Nephron (organoid): ENCODE data around the gene PTAFR.
A peak's percentile ranks its signal among the peaks of the same experiment; 100 is the strongest.

Source experiments
- H3K27ac Mint-ChIP-seq, 3 experiments: 2 replicates each; pipeline ENCODE4 v1.8.0; 2020; ENCODE audit warnings: mixed read lengths in 3 of 3, mild to moderate bottlenecking in 2 of 3, moderate library complexity in 1 of 3
- H3K27me3 Mint-ChIP-seq: 2 replicates; pipeline ENCODE4 v1.8.0; 2021; ENCODE audit warnings: low read depth, mild to moderate bottlenecking, moderate library complexity, mixed read lengths
- H3K36me3 Mint-ChIP-seq: 2 replicates; pipeline ENCODE4 v1.8.0; 2020; ENCODE audit warnings: low read depth, mixed read lengths
- H3K4me1 Mint-ChIP-seq: 2 replicates; pipeline ENCODE4 v1.8.0; 2020; ENCODE audit warnings: mixed read lengths
- H3K4me3 Mint-ChIP-seq, 3 experiments: 2 replicates each; pipeline ENCODE4 v1.8.0; 2020; ENCODE audit warnings: mild to moderate bottlenecking in 3 of 3, mixed read lengths in 3 of 3, moderate library complexity in 2 of 3
- H3K9me3 Mint-ChIP-seq: 2 replicates; pipeline ENCODE4 v1.8.0; 2020; ENCODE audit warnings: mixed read lengths
- TF ChIP-seq, protein P1 (sequence below), 3 experiments: fragments of 200-600 bp; sonication (generic); IDR thresholded peaks; one replicate each; pipeline ENCODE4 v1.5.0; 2021; ENCODE audit warnings: antibody characterized with exemption in 3 of 3; ENCODE audit not compliant: unreplicated experiment in 3 of 3

Gene PTAFR

DNA sequence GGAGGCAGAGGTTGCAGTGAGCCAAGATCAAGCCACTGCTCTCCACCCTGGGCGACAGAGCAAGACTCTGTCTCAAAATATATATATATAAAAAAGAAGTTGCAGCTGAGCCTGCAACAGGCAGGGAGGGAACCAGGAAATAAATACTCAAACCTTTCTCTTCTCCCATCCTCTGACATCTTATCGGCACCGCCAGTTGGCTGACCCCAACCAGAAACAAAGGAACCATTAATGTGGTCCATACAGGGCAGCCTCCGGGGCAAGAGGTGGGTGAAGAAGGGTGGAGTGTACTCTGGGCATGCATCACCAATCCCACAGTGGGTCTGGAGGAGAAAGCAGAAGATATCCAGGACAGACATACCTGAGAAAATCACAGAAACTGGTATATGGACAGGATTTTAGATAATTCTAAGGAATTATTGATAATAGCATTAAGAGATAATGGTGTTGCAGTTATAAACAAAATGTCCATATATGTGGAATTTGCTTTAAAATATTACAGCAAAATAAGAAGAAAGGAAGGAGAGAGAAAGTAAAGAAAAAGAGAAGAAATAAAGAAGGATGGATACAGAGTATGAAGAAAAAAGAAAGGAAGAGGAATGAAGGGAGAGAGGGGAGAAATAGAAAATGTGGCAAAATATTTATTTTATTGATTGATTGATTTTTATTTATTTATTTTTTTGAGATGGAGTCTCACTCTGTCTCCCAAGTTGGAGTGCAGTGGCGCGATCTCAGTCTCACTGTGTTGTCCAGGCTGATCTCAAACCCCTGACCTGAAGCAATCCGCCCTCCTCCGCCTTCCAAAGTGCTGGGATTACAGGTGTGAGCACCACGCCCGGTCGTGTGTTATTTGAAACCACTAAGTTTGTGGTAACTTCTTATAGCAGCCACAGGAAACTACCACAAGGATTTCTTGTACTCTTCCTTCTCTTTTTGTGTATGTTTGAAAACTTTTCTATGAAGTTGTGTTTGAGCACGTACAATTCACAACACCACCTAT is 4.1 kb upstream of the PTAFR start:
- peaks cover 20% of the 10 kb centered on the region for H3K27me3 Mint-ChIP-seq

DNA sequence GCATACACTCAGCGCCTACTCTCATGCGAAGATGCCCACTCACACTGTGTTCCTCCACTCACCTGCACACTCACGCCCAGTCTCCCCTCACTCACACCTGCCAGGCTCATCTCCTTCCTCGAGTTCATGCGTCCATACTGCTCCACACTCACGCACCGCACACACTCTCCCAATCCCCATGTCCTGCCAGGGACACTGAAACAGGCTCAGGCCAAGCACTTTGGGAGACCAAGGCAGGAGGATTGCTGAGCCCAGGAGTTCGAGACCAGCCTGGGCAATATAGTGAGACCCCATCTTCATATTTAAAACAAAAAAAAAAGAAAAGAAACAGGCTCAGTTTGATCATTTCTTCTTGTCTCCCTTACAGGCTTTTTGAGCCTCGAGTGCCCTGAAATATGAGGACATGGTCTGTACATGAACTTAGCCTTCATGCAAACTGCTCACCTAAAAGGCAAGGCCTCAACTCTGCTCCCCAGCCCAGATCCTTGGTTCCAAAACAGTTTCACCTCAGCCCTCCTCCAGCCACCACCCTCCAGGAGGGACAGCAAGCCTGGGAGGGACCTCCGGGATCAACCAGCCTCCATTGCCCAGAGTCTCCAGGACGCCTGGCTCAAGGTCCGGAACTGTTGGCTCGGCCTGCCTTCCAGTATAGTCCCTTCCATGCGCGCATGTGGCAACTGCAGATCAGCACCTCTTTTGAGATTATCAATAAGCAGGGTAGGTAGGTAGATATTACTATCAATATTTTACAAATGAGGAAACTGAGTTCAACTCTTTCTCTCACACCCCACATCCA is 2.4 kb upstream of the PTAFR start:
- H3K9me3 Mint-ChIP-seq, result no peaks in the 10 kb centered on the region
- H3K4me3 Mint-ChIP-seq, result no peak overlapping the region
- H3K27me3 Mint-ChIP-seq, result peaks cover 22% of the 10 kb centered on the region
- TF ChIP-seq, protein P1, sequence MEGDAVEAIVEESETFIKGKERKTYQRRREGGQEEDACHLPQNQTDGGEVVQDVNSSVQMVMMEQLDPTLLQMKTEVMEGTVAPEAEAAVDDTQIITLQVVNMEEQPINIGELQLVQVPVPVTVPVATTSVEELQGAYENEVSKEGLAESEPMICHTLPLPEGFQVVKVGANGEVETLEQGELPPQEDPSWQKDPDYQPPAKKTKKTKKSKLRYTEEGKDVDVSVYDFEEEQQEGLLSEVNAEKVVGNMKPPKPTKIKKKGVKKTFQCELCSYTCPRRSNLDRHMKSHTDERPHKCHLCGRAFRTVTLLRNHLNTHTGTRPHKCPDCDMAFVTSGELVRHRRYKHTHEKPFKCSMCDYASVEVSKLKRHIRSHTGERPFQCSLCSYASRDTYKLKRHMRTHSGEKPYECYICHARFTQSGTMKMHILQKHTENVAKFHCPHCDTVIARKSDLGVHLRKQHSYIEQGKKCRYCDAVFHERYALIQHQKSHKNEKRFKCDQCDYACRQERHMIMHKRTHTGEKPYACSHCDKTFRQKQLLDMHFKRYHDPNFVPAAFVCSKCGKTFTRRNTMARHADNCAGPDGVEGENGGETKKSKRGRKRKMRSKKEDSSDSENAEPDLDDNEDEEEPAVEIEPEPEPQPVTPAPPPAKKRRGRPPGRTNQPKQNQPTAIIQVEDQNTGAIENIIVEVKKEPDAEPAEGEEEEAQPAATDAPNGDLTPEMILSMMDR (IDR thresholded peaks at IDR 0.05; ENCODE audit: unreplicated experiment in 3 of 3), result no peak
- H3K36me3 Mint-ChIP-seq, result no peaks in the 10 kb centered on the region
- H3K27ac Mint-ChIP-seq, result no peak overlapping the region
- H3K4me1 Mint-ChIP-seq, result peaks cover 7% of the 10 kb centered on the region

More for the DNA sequence above, 4.1 kb upstream of the PTAFR start:
- Mint-ChIP-seq H3K9me3 (no peaks in the 10 kb centered on the region), H3K4me1 (no peaks in the 10 kb centered on the region), H3K27ac (no peak overlapping the region), H3K36me3 (no peaks in the 10 kb centered on the region), H3K4me3 (no peak overlapping the region)
- TF ChIP-seq, protein P1 (IDR thresholded peaks at IDR 0.05; ENCODE audit: unreplicated experiment in 3 of 3), result no peak

DNA sequence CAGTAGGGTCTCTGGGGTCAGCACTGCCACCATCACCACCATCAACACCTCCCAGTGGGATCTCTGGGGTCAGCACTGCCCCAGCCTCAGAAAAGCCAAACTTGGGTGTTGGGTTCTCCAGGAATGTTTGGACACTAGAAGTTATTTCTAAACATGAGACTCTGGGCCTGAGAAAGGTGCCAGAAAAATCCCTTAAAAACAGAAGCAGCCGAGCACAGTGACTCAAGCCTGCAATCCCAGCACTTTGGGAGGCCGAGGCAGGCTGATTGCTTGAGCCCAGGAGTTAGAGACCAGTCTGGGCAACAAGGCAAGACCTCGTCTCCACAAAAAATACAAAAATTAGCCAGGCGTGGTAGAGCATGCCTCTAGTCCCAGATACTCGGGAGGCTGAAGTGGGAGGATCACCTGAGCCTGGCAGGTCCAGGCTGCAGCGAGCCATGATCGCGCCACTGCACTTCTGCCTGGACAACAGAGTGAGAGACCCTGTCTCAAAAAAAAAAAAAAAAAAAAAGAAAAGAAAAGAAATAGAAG is 470 bp downstream of the PTAFR start:
- Mint-ChIP-seq H3K36me3 (no peaks in the 10 kb centered on the region), H3K27ac (no peak overlapping the region), H3K27me3 (peaks cover 22% of the 10 kb centered on the region), H3K4me3 (no peak overlapping the region), H3K9me3 (no peaks in the 10 kb centered on the region), H3K4me1 (peaks cover 17% of the 10 kb centered on the region)
- TF ChIP-seq, protein P1 (IDR thresholded peaks at IDR 0.05; ENCODE audit: unreplicated experiment in 3 of 3), result no peak

DNA sequence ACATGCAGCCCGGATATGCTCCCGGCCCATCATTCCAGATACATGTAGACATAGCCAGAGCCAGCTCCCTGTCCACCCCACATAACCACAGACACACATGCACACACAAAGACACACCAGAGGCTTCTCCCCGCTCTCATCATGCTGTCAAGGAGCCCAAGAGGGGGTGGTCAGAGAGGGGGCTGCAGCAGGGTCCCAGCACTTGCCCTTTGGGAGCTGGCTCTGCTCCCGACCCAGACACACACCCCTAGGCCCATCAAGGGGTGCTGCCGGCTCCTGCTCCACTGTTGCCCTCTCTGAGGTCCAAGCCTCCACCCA is 2.6 kb downstream of the PTAFR start:
- H3K4me1 Mint-ChIP-seq, result peaks cover 17% of the 10 kb centered on the region
- peak overlapping the region in 1 of 3 experiments; percentile 31 for H3K27ac Mint-ChIP-seq

DNA sequence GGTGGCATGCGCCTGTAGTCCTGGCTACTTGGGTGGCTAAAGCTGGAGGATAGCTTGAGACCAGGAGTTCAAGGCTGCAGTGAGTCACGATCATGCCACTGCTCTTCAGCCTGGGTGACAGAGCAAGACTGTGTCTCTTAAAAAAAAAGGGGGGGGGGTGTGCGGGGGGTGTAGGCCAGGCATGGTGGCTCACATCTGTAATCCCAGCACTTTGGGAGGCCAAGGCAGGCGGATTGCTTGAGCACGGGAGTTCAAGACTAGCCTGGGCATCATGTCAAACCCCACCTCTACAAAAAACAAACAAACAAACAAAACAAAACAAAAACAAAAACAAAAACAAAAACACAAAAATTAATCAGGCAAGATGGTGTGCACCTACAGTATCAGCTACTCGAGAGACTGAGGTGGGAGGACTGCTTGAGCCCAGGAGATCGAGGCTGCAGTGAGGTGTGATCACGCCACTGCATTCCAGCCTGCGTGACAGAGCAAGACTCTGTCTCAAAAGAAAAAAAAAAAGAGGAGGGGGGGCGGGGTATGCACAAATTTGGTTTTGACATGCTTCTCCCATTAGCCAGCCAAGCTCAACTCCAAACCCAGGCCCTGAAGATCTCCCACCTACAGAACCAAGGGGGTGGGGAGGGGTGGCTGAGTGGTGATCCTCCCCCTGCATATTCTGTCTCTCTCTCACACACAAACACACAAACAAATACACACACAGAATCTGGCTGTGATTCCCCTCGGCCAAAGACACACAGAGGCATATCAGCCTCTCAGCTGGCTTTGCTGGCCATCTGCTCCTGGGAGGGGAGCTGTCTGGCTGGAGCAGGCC is 3.1 kb downstream of the PTAFR start:
- H3K4me1 Mint-ChIP-seq, result peaks cover 17% of the 10 kb centered on the region
- H3K27me3 Mint-ChIP-seq, result peaks cover 11% of the 10 kb centered on the region
- H3K36me3 Mint-ChIP-seq, result no peaks in the 10 kb centered on the region
- H3K9me3 Mint-ChIP-seq, result no peaks in the 10 kb centered on the region
- H3K27ac Mint-ChIP-seq, result peak overlapping the region in 1 of 3 experiments; percentile 31
- no peak overlapping the region for H3K4me3 Mint-ChIP-seq
- TF ChIP-seq, protein P1 (IDR thresholded peaks at IDR 0.05; ENCODE audit: unreplicated experiment in 3 of 3), result no peak

More for the DNA sequence above, 2.6 kb downstream of the PTAFR start:
- peaks cover 17% of the 10 kb centered on the region for H3K27me3 Mint-ChIP-seq
- H3K4me3 Mint-ChIP-seq, result no peak overlapping the region
- H3K36me3 Mint-ChIP-seq, result no peaks in the 10 kb centered on the region
- no peaks in the 10 kb centered on the region for H3K9me3 Mint-ChIP-seq
- TF ChIP-seq, protein P1 (IDR thresholded peaks at IDR 0.05; ENCODE audit: unreplicated experiment in 3 of 3), result no peak
